Gastrocnemius medialis (tissue), 4 donors: ENCODE data around the gene AMPH. TPM values are rescaled to one million over a fixed set of nuclear protein-coding genes. Genes with fewer than 3 reads are reported as not detected.
"Not testable (repeated sequence)": the region's sequence is repeated elsewhere in the genome, so short reads cannot be mapped to it uniquely, and the experiment has no call there.

Source experiments
- ATAC-seq, 2 donors: fragments of 150-250 bp; one replicate each; pipeline ENCODE4 v1.9.1; 2016
- DNase-seq, 2 donors: peaks; one replicate each; pipeline ENCODE4 v3.0.0-alpha.2; 2019
- H3K27ac ChIP-seq, 4 donors: fragments of 200-600 bp; sonication (generic); 1 replicate in 1 of 4; 2 replicates in 3 of 4; pipeline ENCODE4 v1.5.1; 2016 to 2018; ENCODE audit warnings: mild to moderate bottlenecking in 2 of 4, moderate library complexity in 1 of 4
- H3K27me3 ChIP-seq, 3 donors: fragments of 200-600 bp; sonication (generic) in 2 of 3; 1 replicate in 1 of 3; 2 replicates in 2 of 3; pipeline versions ENCODE4 v1.5.1 to v1.6.0; 2016 to 2019; ENCODE audit warnings: mild to moderate bottlenecking in 1 of 3, moderate library complexity in 1 of 3
- H3K36me3 ChIP-seq, 2 donors: fragments of 200-600 bp; sonication (generic) in 1 of 2; one replicate each; pipeline ENCODE4 v1.5.1; 2017 to 2018
- H3K4me1 ChIP-seq, 2 donors: fragments of 200-600 bp; sonication (generic) in 1 of 2; one replicate each; pipeline ENCODE4 v1.5.1; 2016 to 2017; ENCODE audit warnings: mild to moderate bottlenecking in 2 of 2
- H3K4me3 ChIP-seq, 4 donors: fragments of 200-600 bp; sonication (generic) in 3 of 4; 1 replicate in 1 of 4; 2 replicates in 3 of 4; pipeline ENCODE4 v1.5.1; 2016 to 2019; ENCODE audit warnings: mild to moderate bottlenecking in 2 of 4
- H3K9me3 ChIP-seq, 3 donors: fragments of 200-600 bp; sonication (generic) in 2 of 3; 1 replicate in 1 of 3; 2 replicates in 2 of 3; pipeline ENCODE4 v1.5.1; 2016 to 2019
- POLR2A ChIP-seq, 2 donors: fragments of 450-650 bp; IDR thresholded peaks; one replicate each; pipeline ENCODE4 v1.6.1; 2017; ENCODE audit warnings: antibody characterized with exemption in 2 of 2, mild to moderate bottlenecking in 2 of 2, moderate library complexity in 2 of 2
- in situ Hi-C, 4 donors: fragments of 200-750 bp; cut with MboI; loops; one replicate each; pipeline versions ENCODE4 v1.15.0 to v1.8.0; 2017; ENCODE audit warnings: low sequenced_read_pairs in 4 of 4
- intact Hi-C: fragments of 100-400 bp; cut with DNase I; formaldehyde crosslinking; loops from one replicate; pipeline ENCODE4 v1.15.1; 2023; ENCODE audit warnings: low total_unique reads
- total RNA-seq, 4 donors: library from RNA; depleted of rRNA; stranded (reverse); fragments of >200 nt; gene quantifications; one replicate each; pipeline versions ENCODE4 v1.1.0 to v1.2.3, GENCODE V29; 2016
- TF ChIP-seq, protein P1 (sequence below), 5 experiments: fragments of 450-650 bp in 3 of 5; fragments of 200-600 bp in 2 of 5; sonication (generic) in 2 of 5; IDR thresholded peaks in 4 of 5; conservative IDR thresholded peaks in 1 of 5; 1 replicate in 4 of 5; 2 replicates in 1 of 5; pipeline ENCODE4 v1.5.1; 2016 to 2019; ENCODE audit warnings: antibody characterized with exemption in 5 of 5, mild to moderate bottlenecking in 3 of 5, moderate library complexity in 3 of 5

AMPH gene
- total RNA-seq, 4 donors from 2014 or later: 1.8 to 8.3 (median 5.2) TPM

DNA sequence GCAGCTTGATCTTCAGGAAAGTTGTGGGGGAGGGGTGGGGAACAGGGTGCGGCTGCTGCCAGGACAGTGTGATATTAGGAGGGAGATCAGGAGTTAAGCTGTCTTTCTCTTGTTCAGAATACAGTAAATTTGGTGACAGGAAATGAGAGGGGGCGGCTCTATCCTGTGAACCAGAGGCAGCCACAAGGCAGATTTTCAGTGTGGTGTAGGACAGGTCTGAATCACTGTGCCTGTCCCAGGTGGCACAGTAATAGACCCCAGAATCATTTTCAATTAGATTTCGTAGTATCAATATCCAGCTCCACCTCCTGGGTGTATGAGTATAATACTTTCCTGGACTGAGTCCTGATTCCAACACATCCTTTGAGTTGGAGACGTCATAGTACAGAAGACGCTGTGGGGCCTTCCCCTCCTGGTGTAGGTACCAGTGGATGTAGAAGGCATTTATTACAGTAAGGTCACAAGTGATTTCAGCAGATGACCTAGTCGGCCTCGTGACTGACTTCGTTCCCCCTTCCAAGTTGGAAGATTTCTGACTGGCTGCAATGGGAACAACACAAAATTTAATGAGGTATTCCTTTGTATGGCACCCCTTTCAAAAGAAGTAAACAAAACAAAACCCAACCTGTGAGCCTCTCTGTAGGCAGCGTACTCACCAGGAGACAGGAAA is 281.9 kb downstream of the AMPH start:
- H3K27ac ChIP-seq, H3K4me1 ChIP-seq, H3K36me3 ChIP-seq, H3K27me3 ChIP-seq, DNase-seq, ATAC-seq, H3K4me3 ChIP-seq, H3K9me3 ChIP-seq, intact Hi-C loops: not testable (repeated sequence)
- in situ Hi-C loops: loop anchor here in 2 of 4 donors (25.0 kb wide), 2 partner anchors 237 to 437 kb away; partner anchors contain the start of genes EPDR1 (in 1 of the 2) and SFRP4 (in 1 of the 2)

DNA sequence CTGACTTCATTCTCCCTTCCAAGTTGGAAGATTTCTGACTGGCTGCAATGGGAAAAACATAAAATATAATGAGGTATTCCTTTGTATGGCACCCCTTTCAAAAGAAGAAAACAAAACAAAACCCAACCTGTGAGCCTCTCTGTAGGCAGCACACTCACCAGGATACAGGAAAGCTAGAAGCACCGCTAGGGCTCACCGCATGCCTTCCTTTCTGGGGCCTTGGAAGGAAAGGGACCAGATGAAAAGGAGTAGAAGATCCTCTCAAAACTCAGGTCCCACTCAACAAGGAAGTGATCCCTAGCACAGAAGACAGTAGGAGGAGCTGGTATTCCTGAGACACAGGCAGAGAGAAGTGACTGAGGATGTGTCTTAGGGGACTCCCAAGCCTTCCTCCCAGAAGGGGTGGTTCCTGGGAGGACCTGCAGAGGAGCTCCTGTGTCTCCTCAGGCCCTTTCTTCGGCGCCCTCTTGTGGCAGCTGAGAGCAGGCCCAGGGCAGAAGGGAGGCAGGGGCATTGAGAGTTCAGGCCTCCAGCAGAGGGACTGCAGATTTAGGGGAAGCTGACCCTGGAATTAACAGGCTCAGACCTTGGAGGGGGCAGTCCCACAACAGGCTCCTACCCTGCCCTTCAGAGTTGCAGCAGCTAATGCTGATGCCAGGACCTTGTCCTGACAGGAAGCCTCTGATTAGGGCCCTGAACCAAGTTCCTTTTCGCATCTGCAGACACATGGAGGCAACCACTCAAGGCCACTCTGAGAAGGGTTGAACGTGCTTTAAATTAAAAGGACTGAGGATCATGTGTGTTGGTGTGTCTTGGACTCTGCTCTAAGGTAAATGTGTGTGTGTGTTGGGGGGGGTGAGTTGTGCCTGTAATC is 285.6 kb downstream of the AMPH start:
- in situ Hi-C loops: loop anchor here in 2 of 4 donors (25.0 kb wide), 2 partner anchors 233 to 433 kb away; partner anchors contain the start of genes EPDR1 (in 1 of the 2) and SFRP4 (in 1 of the 2)
- TF ChIP-seq, protein P1, sequence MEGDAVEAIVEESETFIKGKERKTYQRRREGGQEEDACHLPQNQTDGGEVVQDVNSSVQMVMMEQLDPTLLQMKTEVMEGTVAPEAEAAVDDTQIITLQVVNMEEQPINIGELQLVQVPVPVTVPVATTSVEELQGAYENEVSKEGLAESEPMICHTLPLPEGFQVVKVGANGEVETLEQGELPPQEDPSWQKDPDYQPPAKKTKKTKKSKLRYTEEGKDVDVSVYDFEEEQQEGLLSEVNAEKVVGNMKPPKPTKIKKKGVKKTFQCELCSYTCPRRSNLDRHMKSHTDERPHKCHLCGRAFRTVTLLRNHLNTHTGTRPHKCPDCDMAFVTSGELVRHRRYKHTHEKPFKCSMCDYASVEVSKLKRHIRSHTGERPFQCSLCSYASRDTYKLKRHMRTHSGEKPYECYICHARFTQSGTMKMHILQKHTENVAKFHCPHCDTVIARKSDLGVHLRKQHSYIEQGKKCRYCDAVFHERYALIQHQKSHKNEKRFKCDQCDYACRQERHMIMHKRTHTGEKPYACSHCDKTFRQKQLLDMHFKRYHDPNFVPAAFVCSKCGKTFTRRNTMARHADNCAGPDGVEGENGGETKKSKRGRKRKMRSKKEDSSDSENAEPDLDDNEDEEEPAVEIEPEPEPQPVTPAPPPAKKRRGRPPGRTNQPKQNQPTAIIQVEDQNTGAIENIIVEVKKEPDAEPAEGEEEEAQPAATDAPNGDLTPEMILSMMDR (IDR thresholded peaks at IDR 0.05 in 4 of 5, conservative IDR thresholded peaks at IDR 0.05 in 1 of 5): peak in 2 of 5 experiments; percentile 11 to 43
- intact Hi-C loops, DNase-seq, H3K4me3 ChIP-seq, ATAC-seq, H3K27me3 ChIP-seq, H3K4me1 ChIP-seq, H3K27ac ChIP-seq, H3K9me3 ChIP-seq, H3K36me3 ChIP-seq: not testable (repeated sequence)

DNA sequence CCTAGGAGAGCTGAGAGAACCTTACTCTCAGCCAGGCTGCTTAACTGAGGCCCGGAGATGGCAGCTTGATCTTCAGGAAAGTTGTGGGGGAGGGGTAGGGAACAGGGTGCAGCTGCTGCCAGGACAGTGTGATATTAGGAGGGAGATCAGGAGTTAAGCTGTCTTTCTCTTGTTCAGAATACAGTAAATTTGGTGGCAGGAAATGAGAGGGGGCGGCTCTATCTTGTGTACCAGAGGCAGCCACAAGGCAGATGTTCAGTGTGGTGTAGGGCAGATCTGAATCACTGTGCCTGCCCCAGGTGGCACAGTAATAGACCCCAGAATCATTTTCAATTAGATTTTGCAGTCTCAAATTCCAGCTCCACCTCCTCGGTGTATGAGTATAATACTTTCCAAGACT is 286.4 kb downstream of the AMPH start:
- H3K27ac ChIP-seq, H3K9me3 ChIP-seq, H3K36me3 ChIP-seq, ATAC-seq, H3K4me1 ChIP-seq, H3K4me3 ChIP-seq, intact Hi-C loops, H3K27me3 ChIP-seq, DNase-seq: not testable (repeated sequence)
- in situ Hi-C loops: loop anchor here in 2 of 4 donors (25.0 kb wide), 2 partner anchors 232 to 432 kb away; partner anchors contain the start of genes EPDR1 (in 1 of the 2) and SFRP4 (in 1 of the 2)

DNA sequence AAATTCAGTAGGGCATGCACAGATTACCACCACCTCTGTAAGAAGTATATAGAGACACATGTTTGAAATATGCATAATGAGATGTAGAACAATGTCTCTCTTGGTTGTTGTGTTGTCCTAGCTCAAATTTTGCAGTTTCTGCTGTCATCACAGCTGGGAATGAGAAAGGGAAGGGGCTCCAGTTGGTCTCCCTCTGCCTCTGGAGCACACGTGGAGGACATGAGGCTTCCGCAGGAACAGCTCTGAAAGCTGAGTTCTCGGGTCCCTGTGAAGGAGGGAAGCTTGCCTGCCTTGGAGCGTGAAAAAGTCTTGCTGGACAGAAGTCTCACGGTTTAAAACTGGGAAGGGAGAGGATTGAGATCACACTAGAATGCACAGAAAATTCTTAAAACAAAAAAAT is 289.0 kb downstream of the AMPH start:
- in situ Hi-C loops: loop anchor here in 2 of 4 donors (25.0 kb wide), 2 partner anchors 230 to 430 kb away; partner anchors contain the start of genes EPDR1 (in 1 of the 2) and SFRP4 (in 1 of the 2)
- H3K27me3 ChIP-seq, H3K4me1 ChIP-seq, DNase-seq, H3K27ac ChIP-seq, intact Hi-C loops, H3K4me3 ChIP-seq, ATAC-seq, H3K36me3 ChIP-seq, H3K9me3 ChIP-seq: not testable (repeated sequence)

DNA sequence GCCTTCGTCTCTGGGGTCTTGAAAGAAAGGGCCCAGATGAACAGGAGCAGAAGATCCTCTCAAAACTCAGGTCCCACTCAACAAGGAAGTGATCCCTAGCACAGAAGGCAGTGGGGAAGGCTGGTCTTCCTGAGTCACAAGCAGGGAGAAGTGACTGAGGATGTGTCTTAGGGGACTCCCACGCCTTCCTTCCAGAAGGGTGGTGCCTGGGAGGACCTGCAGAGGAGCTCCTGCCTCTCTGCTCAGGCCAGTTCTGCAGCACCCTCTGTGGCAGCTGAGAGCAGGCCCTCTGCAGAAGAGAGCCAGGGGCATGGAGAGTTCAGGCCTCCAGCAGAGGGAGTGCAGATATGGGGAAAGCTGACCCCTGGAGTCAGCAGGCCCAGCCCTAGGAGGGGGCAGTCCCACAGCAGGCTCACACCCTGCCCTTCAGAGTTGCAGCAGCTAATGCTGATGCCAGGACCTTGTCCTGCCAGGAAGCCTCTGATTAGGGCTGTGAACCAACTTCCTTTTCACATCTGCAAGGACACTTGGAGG is 289.9 kb downstream of the AMPH start:
- intact Hi-C loops, H3K4me1 ChIP-seq, H3K27ac ChIP-seq, H3K9me3 ChIP-seq, H3K4me3 ChIP-seq, H3K36me3 ChIP-seq, H3K27me3 ChIP-seq: not testable (repeated sequence)
- peak in 1 of 2 donors; percentile 20 for DNase-seq
- ATAC-seq: peak in 1 of 2 donors; percentile 26
- in situ Hi-C loops: loop anchor here in 2 of 4 donors (25.0 kb wide), 2 partner anchors 229 to 429 kb away; partner anchors contain the start of genes EPDR1 (in 1 of the 2) and SFRP4 (in 1 of the 2)

DNA sequence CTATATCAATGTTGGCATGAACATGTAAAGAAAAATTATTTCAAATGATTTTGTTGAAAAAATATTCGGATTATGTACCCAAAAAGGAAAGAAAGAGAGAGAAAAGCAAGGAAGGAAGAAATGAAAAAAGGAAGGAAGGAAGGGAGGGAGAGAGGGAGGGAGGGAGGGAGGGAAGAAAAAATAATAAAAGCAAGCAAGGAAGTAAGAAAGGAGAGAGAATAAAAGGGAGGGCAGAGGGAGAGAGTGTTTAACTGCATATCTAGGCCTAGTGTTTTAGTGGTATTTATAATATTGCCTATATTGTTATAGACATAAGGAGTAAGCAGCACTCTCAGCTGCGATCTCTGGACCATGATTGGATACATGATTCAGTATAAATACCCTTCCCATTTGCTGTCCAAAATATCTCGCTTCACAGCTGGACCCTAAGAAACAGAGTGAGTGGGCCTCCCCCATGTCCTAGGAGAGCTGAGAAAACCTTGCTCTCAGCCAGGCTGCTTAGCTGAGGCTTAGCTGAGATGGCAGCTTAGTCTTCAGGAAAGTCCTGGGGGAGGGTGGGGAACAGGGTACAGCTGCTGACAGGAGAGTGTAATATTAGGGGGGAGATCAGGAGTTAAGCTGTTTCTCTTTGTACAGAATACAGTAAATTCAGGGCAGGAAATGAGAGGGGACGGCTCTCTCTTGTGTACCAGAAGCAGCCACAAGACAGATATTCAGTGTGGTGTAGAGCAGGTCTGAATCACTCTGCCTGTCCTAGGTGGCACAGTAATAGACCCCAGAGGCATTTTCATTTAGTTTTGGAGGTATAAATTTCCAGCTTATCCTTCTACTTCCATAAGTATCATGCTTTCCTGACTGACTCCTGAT is 291.0 kb downstream of the AMPH start:
- intact Hi-C loops: no loop called here
- no peaks in the 10 kb centered on the region for H3K9me3 ChIP-seq
- ATAC-seq (no peak), DNase-seq (no peak)
- no peaks in the 10 kb centered on the region for H3K4me1 ChIP-seq
- no peaks in the 10 kb centered on the region for H3K36me3 ChIP-seq
- no peaks in the 10 kb centered on the region for H3K27me3 ChIP-seq
- no peak overlapping the region for H3K27ac ChIP-seq
- TF ChIP-seq, protein P1 (IDR thresholded peaks at IDR 0.05 in 4 of 5, conservative IDR thresholded peaks at IDR 0.05 in 1 of 5): no peak
- TF ChIP-seq POLR2A (IDR thresholded peaks at IDR 0.05): no peak
- H3K4me3 ChIP-seq: no peak overlapping the region
- in situ Hi-C loops: loop anchor here in 2 of 4 donors (25.0 kb wide), 2 partner anchors 228 to 428 kb away; partner anchors contain the start of genes EPDR1 (in 1 of the 2) and SFRP4 (in 1 of the 2)

DNA sequence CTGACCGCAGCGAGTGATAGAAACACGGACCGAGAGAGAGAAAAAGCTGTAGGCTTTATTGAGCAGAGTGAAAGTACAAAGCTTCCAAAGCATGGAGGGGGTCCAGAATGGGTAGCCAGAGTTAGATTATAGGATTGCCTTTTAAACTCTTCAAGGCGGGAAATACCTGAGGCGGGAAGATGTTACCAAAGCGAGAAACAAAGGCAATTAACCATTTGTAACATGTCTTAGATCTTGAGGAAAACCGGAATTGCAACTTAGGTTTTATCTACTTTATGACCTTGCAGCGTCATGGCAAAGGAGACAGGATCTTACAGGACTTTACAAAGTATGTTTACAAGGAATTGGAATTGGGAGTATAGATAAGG is 295.0 kb downstream of the AMPH start:
- H3K27ac ChIP-seq, DNase-seq, intact Hi-C loops, H3K27me3 ChIP-seq, ATAC-seq, H3K4me3 ChIP-seq, H3K36me3 ChIP-seq, H3K4me1 ChIP-seq, H3K9me3 ChIP-seq: not testable (repeated sequence)
- in situ Hi-C loops: loop anchor here in 2 of 4 donors (25.0 kb wide), 2 partner anchors 224 to 424 kb away; partner anchors contain the start of genes EPDR1 (in 1 of the 2) and SFRP4 (in 1 of the 2)
